GM12891 (cell line): ENCODE measurements around the gene ZFYVE19.
"Not testable (repeated sequence)": the region's sequence is repeated elsewhere in the genome, so short reads cannot be mapped to it uniquely, and the experiment has no call there.

Source experiments
- POLR2A ChIP-seq: IDR thresholded peaks from 2 replicates; pipeline ENCODE4 v1.6.1; 2011; ENCODE audit warnings: low read depth, low read length, control low read depth
- POLR2AphosphoS5 ChIP-seq: IDR thresholded peaks from 2 replicates; pipeline ENCODE4 v1.6.1; 2011; ENCODE audit warnings: low read depth, low read length, control low read depth
- POU2F2 ChIP-seq: IDR thresholded peaks from 2 replicates; pipeline ENCODE4 v1.6.1; 2011; ENCODE audit warnings: low read depth, mild to moderate bottlenecking, control low read depth, low read length, moderate library complexity
- SPI1 ChIP-seq: IDR thresholded peaks from 2 replicates; pipeline ENCODE4 v1.6.1; 2011; ENCODE audit warnings: low read depth, low read length, control low read depth
- TAF1 ChIP-seq: IDR thresholded peaks from 2 replicates; pipeline ENCODE4 v1.6.1; 2011; ENCODE audit warnings: low read depth, low read length, control low read depth

DNA sequence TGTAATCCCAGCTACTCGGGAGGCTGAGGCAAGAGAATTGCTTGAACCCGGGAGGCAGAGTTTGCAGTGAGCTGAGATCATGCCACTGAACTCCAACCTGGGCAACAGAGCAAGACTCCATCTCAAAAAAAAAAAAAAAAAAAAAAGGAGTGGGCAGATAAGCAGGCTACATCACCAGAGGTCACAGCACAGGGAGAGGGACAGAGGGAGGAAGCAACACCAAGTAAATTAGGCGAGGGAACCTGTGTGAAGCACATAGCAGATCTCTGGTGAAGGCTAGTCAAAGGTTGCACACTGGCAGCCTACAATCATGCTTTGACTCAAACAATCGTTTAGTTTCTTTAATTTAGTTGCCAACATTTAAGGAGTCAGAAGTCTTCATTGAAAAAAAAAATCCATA is 54.3 kb downstream of the ZFYVE19 start:
- TF ChIP-seq POLR2A, POU2F2, SPI1, TAF1, POLR2AphosphoS5: not testable (repeated sequence)
